Measurements from ENCODE around the gene AFMID. TPM values are rescaled to one million over a fixed set of nuclear protein-coding genes. Genes with fewer than 3 reads are reported as not detected.

The AFMID gene
- total and polyA plus RNA-seq, 2 of the 13 experiments (the other 11 are each of a cell fraction or from before 2014, with no cell fraction given): 249 to 270 TPM

- ChIA-PET POLR2A (no interaction called here), CTCF (ENCODE audit: low intra/inter-chr PET ratio, low total read pairs) (interaction anchor here (1.2 kb wide), 1 partner anchor 15 kb away, joined by 3 read pairs; no protein-coding TSS in a partner anchor)
- Histone ChIP-seq H3K79me2 (ENCODE audit: insufficient read depth, low read length) (no peaks in the 10 kb centered on the region), H3K4me2 (ENCODE audit: low read depth, low read length) (no peak overlapping the region), H3K27ac (ENCODE audit: extremely low read length, insufficient read depth, low read length) (no peak overlapping the region), H4K20me1 (ENCODE audit: insufficient read depth, low read length) (no peaks in the 10 kb centered on the region), H2AFZ (ENCODE audit: low read length) (no peak overlapping the region), H3K4me3 (replicated peaks in 1 of 3; ENCODE audit: insufficient read depth in 1 of 3, low read depth in 2 of 3, low read length in 3 of 3) (no peak overlapping the region), H3K9ac (ENCODE audit: insufficient read depth, low read depth, low read length) (no peak overlapping the region), H3K4me1 (ENCODE audit: insufficient read depth, low read length) (peaks cover 48% of the 10 kb centered on the region), H3K9me3 (ENCODE audit: low read length) (no peaks in the 10 kb centered on the region), H3K27me3 (ENCODE audit: control insufficient read depth in 1 of 2, insufficient read depth in 2 of 2, low read length in 2 of 2) (peaks cover 15 to 71% of the 10 kb centered on the region in 2 experiments; a peak in 4 of 5 replicates), H3K36me3 (replicated peaks in 1 of 2; ENCODE audit: control insufficient read depth in 1 of 2, insufficient read depth in 2 of 2, low read length in 2 of 2) (no peaks in the 10 kb centered on the region)
- DNase-seq (ENCODE audit: low spot score) (no peak), FAIRE-seq (peak; percentile 4), ATAC-seq (no peak)
- intact Hi-C loops (cut with micrococcal nuclease; ENCODE audit: unreplicated experiment): no loop called here
- in situ Hi-C loops (cut with HindIII; ENCODE audit: extremely low pct_ligation_motif_present, low pct_unique_long_range_greater_than_20kb): no loop called here
- whole genome bisulfite sequencing (ENCODE audit: low lambda C conversion rate): 55% methylated on average over 17 of the region's 20 CpGs
- no TSS peak for BruUV-seq (replicated peaks)
- TF ChIP-seq TBL1XR1 (IDR thresholded peaks at IDR 0.05; ENCODE audit: borderline replicate concordance, low read length, partially characterized antibody) (no peak), XRCC5 (optimal IDR thresholded peaks at IDR 0.05; ENCODE audit: low read length) (no peak), ZNF687 (CRISPR knock-in tag; IDR thresholded peaks at IDR 0.05) (0 out of 2 replicates have a peak, but pooled peaks have one; percentile 19), AGO2 (optimal IDR thresholded peaks at IDR 0.05; ENCODE audit: low read depth, low read length) (no peak), THRA (CRISPR knock-in tag; IDR thresholded peaks at IDR 0.05; ENCODE audit: borderline replicate concordance) (no peak), ETS1 (CRISPR knock-in tag; IDR thresholded peaks at IDR 0.05) (no peak), ZNF598 (CRISPR knock-in tag; IDR thresholded peaks at IDR 0.05; ENCODE audit: borderline replicate concordance) (0 out of 2 replicates have a peak, but pooled peaks have one; percentile 33), ZNF383 (CRISPR knock-in tag; IDR thresholded peaks at IDR 0.05; ENCODE audit: borderline replicate concordance) (no peak), ZBTB46 (CRISPR knock-in tag; IDR thresholded peaks at IDR 0.05; ENCODE audit: borderline replicate concordance) (no peak), ZNF766 (CRISPR knock-in tag; IDR thresholded peaks at IDR 0.05; ENCODE audit: borderline replicate concordance) (no peak), ZNF33B (CRISPR knock-in tag; IDR thresholded peaks at IDR 0.05) (no peak), KLF9 (CRISPR knock-in tag; IDR thresholded peaks at IDR 0.05; ENCODE audit: low read depth) (no peak), FLYWCH1 (CRISPR knock-in tag; IDR thresholded peaks at IDR 0.05) (no peak), ZNF563 (CRISPR knock-in tag; IDR thresholded peaks at IDR 0.05) (peak; percentile 11; the same call in 1 of the 2 replicates), CEBPB (IDR thresholded peaks at IDR 0.05; ENCODE audit: borderline replicate concordance, low read depth, low read length) (no peak)
Observed at GRCh38 chr17:78236362-78237127, 49.4 kb downstream of the AFMID start.

Data from HepG2 (cell line).